Uterus (tissue), 4 donors: ENCODE data around the gene BTG4. TPM values are rescaled to one million over a fixed set of nuclear protein-coding genes. Genes with fewer than 3 reads are reported as not detected.

Experiments
- DNase-seq, 2 donors: peaks; one replicate each; pipeline ENCODE4 v3.0.0-alpha.2; 2019 to 2020
- H3K27ac ChIP-seq, 2 donors: fragments of 200-600 bp; sonication (generic); 1 replicate in 1 of 2; 2 replicates in 1 of 2; pipeline ENCODE4 v1.5.1; 2016 to 2018
- H3K27me3 ChIP-seq, 2 donors: fragments of 200-600 bp; sonication (generic); one replicate each; pipeline ENCODE4 v1.5.1; 2018 to 2019; ENCODE audit warnings: control low read depth in 1 of 2
- H3K36me3 ChIP-seq, 2 donors: fragments of 200-600 bp; sonication (generic); one replicate each; pipeline ENCODE4 v1.5.1; 2019; ENCODE audit warnings: control low read depth in 1 of 2
- H3K4me1 ChIP-seq, 2 donors: fragments of 200-600 bp; sonication (generic); one replicate each; pipeline ENCODE4 v1.5.1; 2018 to 2019; ENCODE audit warnings: control low read depth in 1 of 2
- H3K4me3 ChIP-seq, 2 donors: fragments of 200-600 bp; sonication (generic); 1 replicate in 1 of 2; 2 replicates in 1 of 2; pipeline ENCODE4 v1.5.1; 2018 to 2019; ENCODE audit warnings: mild to moderate bottlenecking in 1 of 2
- H3K9me3 ChIP-seq, 2 donors: fragments of 200-600 bp; sonication (generic); one replicate each; pipeline ENCODE4 v1.5.1; 2019; ENCODE audit warnings: control low read depth in 1 of 2
- CTCF ChIP-seq, 4 experiments: fragments of 200-600 bp in 2 of 4; fragments of 450-650 bp in 2 of 4; sonication (generic) in 2 of 4; IDR thresholded peaks; one replicate each; pipeline ENCODE4 v1.5.1; 2016 to 2019; ENCODE audit warnings: antibody characterized with exemption in 4 of 4, mild to moderate bottlenecking in 2 of 4, moderate library complexity in 1 of 4
- POLR2A ChIP-seq, 2 donors: fragments of 450-650 bp; IDR thresholded peaks; one replicate each; pipeline ENCODE4 v1.6.1; 2016; ENCODE audit warnings: antibody characterized with exemption in 2 of 2, mild to moderate bottlenecking in 1 of 2, moderate library complexity in 1 of 2
- intact Hi-C: fragments of 100-400 bp; cut with DNase I; formaldehyde crosslinking; loops from one replicate; pipeline ENCODE4 v1.15.1; 2023; ENCODE audit warnings: low total_unique reads
- total RNA-seq, 4 donors: library from RNA; depleted of rRNA in 3 of 4; stranded (reverse); fragments of >200 nt in 3 of 4; gene quantifications; one replicate each; pipeline versions ENCODE4 v1.1.0 to v1.2.4, GENCODE V29; 2014 to 2023
- donor health status: DM: yes; HTN: yes; CAD: no.

Gene BTG4
- not detected for total RNA-seq

GRCh38 chr11:111512296-111513239, at the start of gene BTG4:
BTG4 (minus strand) TSS chr11:111512386; CDS start chr11:111498776, 13,610 bp downstream.
- no peak within 1 kb of the TSS for H3K27ac ChIP-seq
- H3K27me3 ChIP-seq = peaks cover 11 to 19% of the 10 kb centered on the region in 2 donors
- intact Hi-C loops = no loop called here
- H3K4me1 ChIP-seq = peaks cover 0 to 7% of the 10 kb centered on the region in 2 donors
- no peak for TF ChIP-seq POLR2A (IDR thresholded peaks at IDR 0.05)
- no peak for TF ChIP-seq CTCF (IDR thresholded peaks at IDR 0.05)
- no peaks in the 10 kb centered on the region for H3K9me3 ChIP-seq
- no peaks in the 10 kb centered on the region for H3K36me3 ChIP-seq
- peak within 1 kb of the TSS in 1 of 2 donors; percentile 15 for H3K4me3 ChIP-seq
- no peak for DNase-seq

GRCh38 chr11:111561791-111562325, 49.7 kb upstream of the BTG4 start:
- H3K27me3 ChIP-seq = no peaks in the 10 kb centered on the region
- TF ChIP-seq CTCF (IDR thresholded peaks at IDR 0.05) = no peak
- no peak for TF ChIP-seq POLR2A (IDR thresholded peaks at IDR 0.05)
- no peaks in the 10 kb centered on the region for H3K36me3 ChIP-seq
- H3K9me3 ChIP-seq = no peaks in the 10 kb centered on the region
- peak overlapping the region; percentile 18 to 50 for H3K27ac ChIP-seq
- no peak for DNase-seq
- no peak overlapping the region for H3K4me3 ChIP-seq
- intact Hi-C loops = no loop called here
- H3K4me1 ChIP-seq = no peaks in the 10 kb centered on the region

GRCh38 chr11:111561306-111561705, 49.1 kb upstream of the BTG4 start:
- no peaks in the 10 kb centered on the region for H3K27me3 ChIP-seq
- DNase-seq = no peak
- no peaks in the 10 kb centered on the region for H3K4me1 ChIP-seq
- H3K4me3 ChIP-seq = no peak overlapping the region
- TF ChIP-seq CTCF (IDR thresholded peaks at IDR 0.05) (no peak), POLR2A (IDR thresholded peaks at IDR 0.05) (no peak)
- H3K27ac ChIP-seq = peak overlapping the region; percentile 18 to 50
- H3K36me3 ChIP-seq = no peaks in the 10 kb centered on the region
- intact Hi-C loops = no loop called here
- H3K9me3 ChIP-seq = no peaks in the 10 kb centered on the region

GRCh38 chr11:111560800-111561199, 48.6 kb upstream of the BTG4 start:
- H3K36me3 ChIP-seq = no peaks in the 10 kb centered on the region
- no peaks in the 10 kb centered on the region for H3K27me3 ChIP-seq
- intact Hi-C loops = no loop called here
- no peak for DNase-seq
- no peak for TF ChIP-seq CTCF (IDR thresholded peaks at IDR 0.05)
- TF ChIP-seq POLR2A (IDR thresholded peaks at IDR 0.05) = no peak
- H3K4me1 ChIP-seq = no peaks in the 10 kb centered on the region
- H3K9me3 ChIP-seq = no peaks in the 10 kb centered on the region
- no peak overlapping the region for H3K4me3 ChIP-seq
- H3K27ac ChIP-seq = peak overlapping the region in 1 of 2 donors; percentile 50
